ENCODE data around the gene PPP1R1A. TPM values are rescaled to one million over a fixed set of nuclear protein-coding genes. Genes with fewer than 3 reads are reported as not detected.

Gene PPP1R1A
- polyA plus RNA-seq, 1 donor: 52.6 TPM

- DNase-seq: no peak
Measured at GRCh38 chr12:54538136-54538700, 50.2 kb downstream of the PPP1R1A start.

- DNase-seq: no peak
Measured at GRCh38 chr12:54535474-54535873, 53.0 kb downstream of the PPP1R1A start.

- no peak for DNase-seq
Measured at GRCh38 chr12:54529581-54529980, 58.9 kb downstream of the PPP1R1A start.

Other genes with a start within 250 kb of the PPP1R1A start
- gene GPR84, start 224.2 kb downstream of the PPP1R1A start, polyA plus RNA-seq (ENCODE audit: insufficient read length): 0.15 TPM
- 10.8 TPM for gene ZNF385A, start 203.9 kb downstream of the PPP1R1A start, polyA plus RNA-seq (ENCODE audit: insufficient read length)
- gene ITGA5, start 169.4 kb downstream of the PPP1R1A start, polyA plus RNA-seq (ENCODE audit: insufficient read length): 39.1 TPM
- not detected for gene GTSF1, start 115.1 kb downstream of the PPP1R1A start, polyA plus RNA-seq (ENCODE audit: insufficient read length)
- gene NCKAP1L, start 90.9 kb downstream of the PPP1R1A start, polyA plus RNA-seq (ENCODE audit: insufficient read length): 4.7 TPM
- gene PDE1B, start 39.1 kb downstream of the PPP1R1A start, polyA plus RNA-seq (ENCODE audit: insufficient read length): 11.4 TPM
- gene LACRT, start 46.2 kb upstream of the PPP1R1A start, polyA plus RNA-seq (ENCODE audit: insufficient read length): not detected
- not detected for gene DCD, start 59.7 kb upstream of the PPP1R1A start, polyA plus RNA-seq (ENCODE audit: insufficient read length)

Measured in left kidney (tissue), 2 donors.